NCI-H146 (cell line): ENCODE measurements around the gene RFX8.
"Not testable (repeated sequence)": the region's sequence is repeated elsewhere in the genome, so short reads cannot be mapped to it uniquely, and the experiment has no call there.

Source experiments
- DNase-seq: peaks from one replicate; lab custom pipeline; 2025; lab: John Stamatoyannopoulos, UW

Gene RFX8

DNA sequence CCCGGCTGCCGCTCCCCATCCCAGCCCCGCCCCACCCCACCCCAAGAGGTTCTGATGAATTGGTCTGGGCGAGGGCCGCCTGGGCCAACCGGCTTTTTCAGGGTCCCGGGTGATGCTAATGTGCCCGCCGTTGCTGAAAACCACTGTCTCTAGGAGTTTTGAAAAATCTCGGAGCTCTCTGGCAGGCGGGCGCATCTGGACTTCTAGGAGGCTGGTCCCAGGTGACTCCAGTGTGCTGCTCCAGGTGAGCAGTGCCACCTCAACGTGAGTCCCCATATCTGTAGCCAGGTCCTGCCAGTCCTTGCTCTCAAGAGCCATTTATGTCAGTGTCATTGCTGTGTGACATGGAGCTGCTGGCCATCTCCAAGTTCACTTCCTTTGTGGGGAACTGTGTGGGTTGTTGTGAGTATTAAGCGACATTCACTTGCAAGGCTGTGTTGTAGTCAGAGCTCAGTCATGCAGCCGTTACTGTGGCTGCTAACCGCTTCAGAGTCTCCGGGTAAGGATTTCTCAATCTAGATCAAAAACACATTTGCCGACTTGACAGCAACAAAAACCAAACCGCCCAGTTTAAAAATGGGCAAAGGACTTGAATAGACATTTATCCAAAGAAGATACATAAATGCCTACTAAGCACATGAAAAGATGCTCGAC is at the start of gene RFX8:
Gene RFX8 (minus strand): TSS at position 382 of the 654 bp plus-strand sequence. CDS start 8,264 bp downstream, outside the sequence.
- no peak for DNase-seq

DNA sequence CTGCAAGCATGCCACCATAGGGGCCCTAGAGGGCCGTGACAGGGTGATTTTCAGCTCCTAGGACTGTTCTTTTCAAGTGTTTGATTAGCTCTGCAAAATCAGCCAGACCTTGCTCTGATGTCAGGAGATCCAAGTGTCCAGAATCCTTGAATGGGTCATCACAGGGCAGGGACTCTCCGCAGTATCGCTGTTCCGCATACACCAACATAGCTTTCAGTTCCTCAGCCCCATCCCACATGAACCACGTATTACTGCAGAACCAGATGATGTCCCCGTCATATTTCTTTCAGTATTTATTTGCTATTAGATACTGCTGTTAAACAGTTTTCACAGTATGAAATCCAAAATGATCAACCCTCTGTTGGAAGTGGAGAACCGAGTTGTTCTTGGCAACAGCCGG is 46.6 kb upstream of the RFX8 start:
- DNase-seq, result no peak

DNA sequence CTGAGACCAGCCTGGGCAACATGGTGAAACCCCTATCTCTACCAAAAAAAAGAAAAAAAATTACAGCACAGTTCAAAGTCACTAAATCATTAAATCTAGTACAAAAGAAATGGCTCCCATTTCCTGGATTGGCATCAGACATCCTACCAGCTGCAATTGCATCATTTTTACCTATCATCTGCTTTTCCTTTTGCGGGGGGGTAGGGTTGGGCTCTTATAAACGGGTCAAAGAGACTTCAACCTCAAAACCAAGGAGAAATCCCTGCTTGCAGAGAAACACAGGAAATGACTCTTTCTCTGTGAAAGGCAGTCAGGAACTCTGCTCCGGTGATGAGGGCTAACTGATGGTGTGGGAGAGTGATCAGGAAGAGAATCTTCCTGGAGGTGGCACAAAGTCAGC is 45.3 kb upstream of the RFX8 start:
- no peak for DNase-seq

DNA sequence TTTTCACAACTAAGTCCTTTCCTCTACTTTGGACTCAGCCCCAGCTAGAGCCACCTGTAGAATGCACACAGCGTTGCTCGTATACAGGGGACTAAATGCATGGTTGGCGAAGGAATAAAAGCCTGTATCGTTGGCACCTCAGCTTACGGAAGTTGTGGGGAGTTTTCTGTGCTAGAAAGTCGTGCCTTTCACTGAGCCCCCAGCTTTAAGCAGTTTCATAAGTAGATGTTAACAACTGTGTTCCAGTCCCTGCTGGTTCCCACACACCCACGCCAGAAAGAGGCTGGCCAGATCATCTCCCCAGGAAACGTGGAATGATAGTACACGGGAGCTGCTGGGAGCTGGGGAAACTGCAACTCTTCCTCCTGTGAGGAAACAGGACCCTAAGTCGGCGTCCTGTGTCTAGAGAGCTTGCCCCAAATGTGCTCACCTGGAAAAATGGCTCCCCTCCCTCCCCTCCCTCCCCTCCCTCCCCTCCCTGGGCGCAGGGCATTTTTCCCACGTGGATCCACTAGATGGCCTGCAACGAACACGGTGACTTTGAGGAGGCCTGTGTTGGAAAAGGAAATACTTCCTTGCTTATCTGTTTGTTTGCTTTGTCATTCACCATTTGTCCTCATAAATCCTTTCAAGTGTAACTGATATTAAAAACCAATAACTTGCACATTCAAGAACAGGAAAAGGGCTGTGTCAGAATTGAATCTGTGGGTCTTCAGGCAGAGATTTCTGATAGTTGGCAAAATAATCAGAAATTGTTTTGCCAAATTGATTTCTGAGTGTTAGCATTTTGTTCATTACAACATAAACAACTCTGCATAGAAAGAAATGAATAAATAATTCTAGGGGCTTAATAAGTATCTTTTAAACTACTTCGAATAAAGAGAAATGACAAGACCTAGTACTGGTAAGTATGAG is 43.9 kb upstream of the RFX8 start:
- peak; percentile 1 for DNase-seq

DNA sequence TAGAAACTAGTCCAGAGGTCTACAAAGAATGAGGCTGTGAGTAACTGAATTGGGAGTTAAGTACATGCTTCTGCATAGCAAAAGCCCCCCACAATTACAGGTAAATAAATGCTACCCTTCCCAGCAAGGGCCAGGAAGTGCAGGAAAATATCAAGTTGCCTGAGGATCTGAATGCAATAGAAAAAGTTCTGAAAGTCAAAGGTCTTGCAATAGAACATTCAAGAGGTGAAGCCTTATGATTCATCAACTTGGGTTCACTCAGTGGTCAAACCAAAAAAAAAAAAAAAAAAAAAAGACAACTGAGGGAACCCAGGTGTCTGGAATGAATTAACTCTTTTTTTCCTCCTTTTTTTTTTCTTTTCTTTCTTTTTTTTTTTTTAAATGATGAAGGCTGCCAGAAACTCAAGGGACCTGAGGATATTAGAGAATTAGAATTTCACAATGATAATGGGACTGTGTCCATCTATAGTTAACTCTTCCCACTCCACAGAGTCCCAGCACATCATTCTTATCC is 42.9 kb upstream of the RFX8 start:
- no peak for DNase-seq

DNA sequence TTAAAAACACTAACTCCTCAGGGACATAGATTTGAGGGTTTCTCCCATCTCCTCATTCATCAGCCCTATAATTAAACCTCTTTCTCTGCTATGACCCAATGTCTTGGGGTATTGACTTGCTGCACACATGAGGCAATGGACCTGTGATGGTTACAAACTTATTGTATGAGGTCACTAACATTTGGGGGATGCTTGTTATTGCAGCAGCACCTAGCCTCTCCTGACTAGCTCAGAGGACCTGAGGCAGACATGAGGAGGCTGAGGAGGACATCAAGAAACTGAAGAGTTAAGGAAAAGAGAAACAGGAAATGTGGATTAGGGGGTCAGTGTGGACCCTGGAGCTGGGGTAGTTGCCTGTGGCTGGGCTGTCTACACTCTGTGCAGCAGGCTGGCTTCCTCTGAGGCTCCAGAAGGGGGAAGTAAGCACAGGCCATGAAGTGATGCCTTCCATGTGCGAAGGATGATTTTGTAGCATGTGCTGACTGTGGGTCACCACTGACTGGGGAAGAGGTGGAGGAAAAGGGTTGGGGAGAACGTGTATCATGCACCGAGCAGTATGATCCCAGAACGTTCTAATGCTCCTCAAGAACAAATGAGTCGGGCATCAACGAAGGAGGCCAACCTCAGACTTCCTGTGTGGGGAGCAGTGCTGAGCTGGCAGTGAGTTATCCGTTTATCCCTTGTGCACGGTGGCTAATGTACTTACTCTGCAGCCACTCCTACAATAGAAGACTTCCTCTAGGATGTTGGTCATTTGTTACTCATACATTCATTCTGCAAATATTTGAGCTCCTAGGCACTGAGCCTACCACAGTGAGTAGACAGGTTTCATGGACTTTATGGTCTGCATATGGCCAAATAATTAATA is 42.1 kb upstream of the RFX8 start:
- DNase-seq, result no peak

DNA sequence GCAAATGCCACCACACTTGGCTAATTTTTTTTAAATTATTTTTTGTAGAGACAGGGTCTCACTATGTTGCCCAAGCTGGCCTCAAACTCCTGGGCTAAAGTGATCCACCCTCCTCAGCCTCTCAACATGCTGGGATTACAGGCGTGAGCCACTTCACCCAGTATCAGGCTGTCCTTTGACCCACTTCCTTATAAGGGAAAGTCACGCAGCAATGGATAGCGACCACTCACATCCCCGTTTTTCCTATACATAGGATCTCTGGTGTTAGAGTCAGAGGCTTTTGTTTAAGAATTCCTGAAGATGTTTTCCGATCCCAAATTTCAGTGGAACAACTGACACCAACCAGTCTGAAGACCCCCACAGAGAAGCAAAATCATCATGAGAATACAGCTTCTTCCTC is 41.4 kb upstream of the RFX8 start:
- DNase-seq, result no peak

DNA sequence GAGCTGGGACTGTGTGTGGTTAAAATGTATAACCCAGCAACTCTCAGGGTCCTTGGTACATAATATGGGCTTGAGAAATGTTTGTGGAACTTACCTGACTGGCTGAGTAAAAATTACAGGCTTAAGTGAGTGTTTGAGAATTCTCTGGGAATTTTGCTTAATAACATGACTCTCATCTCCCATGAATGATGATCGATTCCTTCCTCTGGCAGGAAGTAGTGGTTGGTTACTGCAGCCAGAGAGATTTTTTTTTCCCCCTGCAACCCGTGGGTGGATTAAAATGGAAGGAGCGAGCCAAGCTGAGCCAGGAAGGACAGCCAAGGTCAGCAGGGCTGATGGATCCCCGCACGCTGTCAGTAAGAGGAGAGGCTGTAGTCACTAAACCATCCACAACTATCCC is 40.6 kb upstream of the RFX8 start:
- DNase-seq, result no peak

DNA sequence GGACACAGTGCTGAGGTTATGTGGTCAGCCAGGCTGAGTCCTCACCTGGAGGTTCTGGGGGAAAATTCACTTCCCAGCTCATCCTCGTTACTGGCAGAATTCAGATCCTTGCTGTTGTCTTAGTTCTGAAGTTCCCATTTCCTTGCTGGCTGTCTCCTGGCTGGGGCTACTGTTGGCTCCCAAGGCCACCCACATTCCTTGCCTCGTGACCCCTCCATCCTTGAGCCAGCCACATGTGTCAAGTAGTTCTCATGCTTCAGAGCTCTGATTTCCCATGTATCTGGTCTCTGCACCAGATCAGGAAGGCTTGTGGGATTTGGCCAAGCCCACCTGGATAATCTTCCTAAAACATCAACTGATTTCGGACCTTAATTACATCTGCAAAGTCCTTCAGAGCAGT is 38.1 kb upstream of the RFX8 start:
- no peak for DNase-seq

DNA sequence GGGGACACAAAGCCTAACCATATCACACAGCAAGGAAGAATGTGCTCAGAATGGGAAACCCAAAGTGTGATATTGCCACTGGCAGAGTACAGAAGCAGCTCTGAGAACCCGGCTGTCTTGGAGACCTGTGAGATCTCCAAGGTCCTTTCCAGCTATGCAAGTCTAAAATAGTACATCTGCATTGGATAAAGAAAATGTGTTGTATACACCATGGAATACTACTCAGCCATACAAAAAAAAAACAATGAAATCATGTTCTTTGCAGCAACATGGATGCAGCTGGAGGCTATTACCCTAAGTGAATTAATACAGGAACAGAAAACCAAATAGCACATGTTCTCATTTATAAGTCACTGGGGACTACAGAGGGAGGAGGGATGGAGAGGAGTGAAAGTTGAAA is 36.5 kb upstream of the RFX8 start:
- DNase-seq, result no peak

DNA sequence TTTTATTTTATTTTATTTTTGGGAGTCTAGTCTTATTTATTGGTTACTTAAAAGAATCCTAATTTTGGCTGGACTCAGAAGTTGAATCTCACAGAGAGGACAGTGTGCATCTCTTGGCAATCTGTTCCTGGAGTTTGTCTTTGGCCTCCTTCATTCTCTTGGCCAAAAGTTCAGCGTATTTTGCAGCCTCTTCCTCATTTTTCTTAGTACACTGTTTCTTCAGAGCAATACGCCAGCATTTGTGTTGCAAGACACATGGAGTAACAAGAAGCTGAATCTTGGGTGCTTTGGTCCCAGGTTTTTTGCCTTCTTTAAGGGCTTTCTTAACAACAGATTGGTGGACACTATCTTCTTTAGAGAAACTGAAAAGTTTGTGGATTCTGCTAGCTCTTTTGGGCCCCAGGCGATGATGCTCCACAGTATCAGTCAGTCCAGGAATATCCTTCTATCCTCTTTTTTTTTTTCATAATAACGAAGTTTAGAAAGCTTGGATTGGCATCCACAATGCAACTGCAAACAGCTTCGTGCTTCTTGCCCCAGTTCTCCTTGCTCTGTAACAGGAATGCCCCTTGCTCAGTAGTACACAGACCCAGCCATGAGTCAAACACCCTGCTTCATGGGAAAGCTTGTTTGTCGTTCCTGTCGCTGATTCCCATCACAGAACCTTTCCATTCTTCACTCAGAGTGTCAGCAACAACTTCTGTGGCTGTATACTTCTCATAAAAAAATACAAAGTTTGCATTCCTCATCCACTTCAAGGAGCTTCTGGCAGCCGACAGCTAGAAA is 34.8 kb upstream of the RFX8 start:
- no peak for DNase-seq

DNA sequence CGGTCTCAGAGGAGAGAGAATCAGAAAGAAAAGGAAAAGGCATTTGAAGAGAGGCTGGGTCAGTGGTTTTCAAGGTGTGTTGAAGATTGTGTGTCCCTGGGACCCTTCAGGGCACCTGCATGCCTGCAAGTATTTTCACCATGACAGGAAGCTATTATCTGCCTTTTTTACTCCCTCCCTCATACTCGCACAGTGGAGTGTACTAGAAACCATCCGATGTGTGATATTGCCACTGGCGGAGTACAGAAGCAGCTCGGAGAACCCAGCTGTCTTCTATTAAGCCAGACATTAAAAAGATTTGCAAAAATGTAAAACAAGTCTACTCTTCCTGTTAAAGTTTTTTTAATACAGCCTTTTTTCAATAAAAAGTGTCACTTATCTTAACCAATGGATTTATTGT is 33.7 kb upstream of the RFX8 start:
- no peak for DNase-seq

DNA sequence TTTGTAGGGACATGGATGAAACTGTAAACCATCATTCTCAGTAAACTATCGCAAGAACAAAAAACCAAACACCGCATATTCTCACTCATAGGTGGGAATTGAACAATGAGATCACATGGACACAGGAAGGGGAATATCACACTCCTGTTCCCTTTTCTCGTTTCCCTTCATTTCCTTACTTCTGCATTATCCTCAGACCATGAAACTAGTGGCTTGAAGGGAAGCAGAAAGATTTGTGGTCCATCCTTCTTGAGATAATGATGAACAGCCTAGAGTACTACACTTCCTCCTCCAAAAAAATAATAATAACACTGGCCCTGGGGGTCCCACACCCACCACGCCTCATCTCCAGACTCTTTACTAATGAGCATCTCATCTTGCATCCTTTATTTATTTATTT is 30.4 kb upstream of the RFX8 start:
- not testable (repeated sequence) for DNase-seq

DNA sequence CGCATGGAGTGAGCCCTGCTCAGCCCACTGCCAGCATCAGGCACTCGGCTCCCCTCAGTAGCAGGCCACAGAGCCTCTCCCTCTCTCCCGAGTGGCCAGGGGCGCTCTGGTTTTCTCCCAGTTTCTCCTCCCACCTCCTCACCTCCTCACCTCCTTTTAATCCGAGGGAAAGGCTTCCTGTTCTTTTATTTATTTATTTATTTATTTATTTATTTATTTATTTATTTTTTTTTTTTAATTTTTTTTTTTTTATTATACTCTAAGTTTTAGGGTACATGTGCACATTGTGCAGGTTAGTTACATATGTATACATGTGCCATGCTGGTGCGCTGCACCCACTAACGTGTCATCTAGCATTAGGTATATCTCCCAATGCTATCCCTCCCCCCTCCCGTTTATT is 29.8 kb upstream of the RFX8 start:
- not testable (repeated sequence) for DNase-seq

DNA sequence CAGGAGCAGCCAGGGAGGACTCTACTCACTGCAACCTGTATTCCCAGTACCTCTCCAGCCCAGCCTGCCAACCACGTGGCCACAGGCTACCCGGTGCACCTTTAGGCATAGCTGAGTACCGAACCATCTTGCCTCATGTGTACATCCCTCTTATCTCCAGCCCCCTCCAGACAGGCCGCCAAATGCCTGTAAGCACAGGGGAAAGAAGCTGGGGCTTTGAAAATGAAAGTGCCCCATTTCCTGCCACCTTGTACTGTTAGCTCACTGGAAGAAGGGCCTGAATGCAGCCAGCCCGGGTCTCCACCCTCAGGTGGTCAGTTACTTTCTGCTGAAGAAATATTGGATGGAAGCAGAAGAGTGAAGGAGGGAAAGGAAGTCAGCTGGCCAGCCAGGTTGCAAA is 27.2 kb upstream of the RFX8 start:
- DNase-seq, result no peak

DNA sequence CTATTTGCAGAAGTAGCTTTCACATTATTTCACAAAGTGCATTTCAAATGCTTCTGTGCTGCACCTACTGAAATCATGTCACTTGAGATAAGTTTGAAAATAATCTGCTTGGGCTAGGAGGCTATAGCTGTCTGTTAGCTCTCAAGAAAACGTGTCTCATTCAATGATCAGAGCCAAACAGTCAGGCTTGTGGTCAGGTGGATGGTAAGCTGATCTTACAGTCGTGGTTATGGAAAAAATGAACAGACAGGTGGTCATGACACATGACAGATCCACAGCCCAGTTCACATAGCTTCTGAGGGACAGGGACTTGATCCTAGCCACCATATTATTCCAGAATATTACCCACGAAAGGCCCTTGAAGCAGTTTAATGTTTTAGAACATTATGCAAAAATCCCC is 26.5 kb upstream of the RFX8 start:
- no peak for DNase-seq

DNA sequence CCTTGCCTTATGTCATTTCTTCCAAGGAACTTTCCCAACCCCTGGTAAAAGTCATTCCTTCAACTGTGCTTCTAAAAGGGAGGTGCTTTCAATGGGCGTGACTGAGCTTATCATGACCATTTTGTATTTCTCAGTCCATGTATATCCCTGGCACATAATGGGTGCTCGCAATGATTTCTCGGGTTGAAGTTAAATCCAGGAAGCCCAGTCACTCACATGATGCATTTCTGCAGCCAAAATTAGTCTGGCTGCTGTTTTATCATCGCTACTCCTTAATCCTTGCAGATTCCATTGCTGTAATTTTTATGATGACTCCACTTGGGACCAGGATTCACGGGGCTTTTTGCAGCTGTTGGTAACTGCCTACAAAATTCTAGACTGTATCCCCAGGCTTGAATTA is 25.9 kb upstream of the RFX8 start:
- no peak for DNase-seq

DNA sequence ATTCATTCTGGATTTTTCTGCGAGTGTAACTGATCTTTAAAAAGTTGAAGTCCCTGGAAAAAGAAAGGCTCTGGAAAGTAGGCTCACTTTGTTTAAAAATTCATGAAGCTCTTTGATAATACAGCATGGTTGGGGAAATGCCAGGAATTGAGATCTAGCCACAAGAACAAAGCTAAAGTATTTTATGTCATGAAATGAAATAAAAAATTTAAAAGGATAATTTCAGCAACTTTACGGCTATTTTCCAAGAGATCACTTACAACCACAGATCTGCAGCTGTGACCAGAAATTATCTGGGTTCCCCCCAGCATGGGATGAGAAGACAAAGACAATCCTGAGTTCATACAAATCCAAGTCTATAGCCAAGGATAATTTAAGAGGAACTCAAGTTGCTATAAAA is 25.3 kb upstream of the RFX8 start:
- no peak for DNase-seq

DNA sequence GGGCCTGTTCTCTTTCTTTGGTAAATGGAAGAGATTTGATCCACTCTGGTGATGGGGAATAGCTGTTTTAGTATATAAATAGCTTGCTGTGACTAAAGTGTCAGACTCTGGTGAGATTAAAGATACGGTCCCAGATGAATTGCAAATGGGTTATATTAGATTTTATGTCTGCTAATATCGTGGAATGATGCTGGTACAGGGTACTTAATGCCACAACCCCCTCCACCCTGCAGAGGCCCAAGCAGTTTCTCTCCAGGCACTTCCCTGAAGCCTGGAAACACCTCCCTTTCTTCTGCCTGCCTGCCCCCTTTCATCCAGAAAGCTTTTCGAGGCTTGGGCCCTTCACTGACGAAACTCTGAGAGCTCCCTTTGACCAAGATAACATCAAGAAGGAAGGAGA is 21.4 kb upstream of the RFX8 start:
- DNase-seq, result no peak

DNA sequence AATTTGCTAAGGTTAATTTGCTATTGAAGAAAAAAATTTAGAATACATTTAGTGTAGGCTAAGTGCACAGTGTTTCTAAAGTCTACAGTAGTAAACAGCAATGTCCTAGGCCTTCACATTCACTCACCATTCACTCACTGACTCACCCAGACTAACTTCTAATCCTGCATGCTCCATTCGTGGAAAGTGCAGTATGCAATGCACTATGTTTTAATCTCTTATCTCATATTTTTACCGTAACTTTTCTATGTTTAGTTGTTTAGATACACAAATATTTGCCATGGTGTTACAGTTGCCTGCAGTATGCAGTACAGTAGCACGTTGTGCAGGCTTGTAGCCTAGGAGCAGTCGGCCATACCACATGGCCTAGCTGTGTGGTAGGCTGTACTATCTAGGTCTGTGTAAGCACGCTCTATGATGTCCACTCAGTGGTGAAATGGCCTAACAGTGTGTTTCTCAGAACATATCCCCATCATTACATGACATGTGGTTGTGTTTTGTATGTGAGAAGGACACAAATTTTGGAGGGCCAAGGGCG is 18.1 kb upstream of the RFX8 start:
- no peak for DNase-seq

DNA sequence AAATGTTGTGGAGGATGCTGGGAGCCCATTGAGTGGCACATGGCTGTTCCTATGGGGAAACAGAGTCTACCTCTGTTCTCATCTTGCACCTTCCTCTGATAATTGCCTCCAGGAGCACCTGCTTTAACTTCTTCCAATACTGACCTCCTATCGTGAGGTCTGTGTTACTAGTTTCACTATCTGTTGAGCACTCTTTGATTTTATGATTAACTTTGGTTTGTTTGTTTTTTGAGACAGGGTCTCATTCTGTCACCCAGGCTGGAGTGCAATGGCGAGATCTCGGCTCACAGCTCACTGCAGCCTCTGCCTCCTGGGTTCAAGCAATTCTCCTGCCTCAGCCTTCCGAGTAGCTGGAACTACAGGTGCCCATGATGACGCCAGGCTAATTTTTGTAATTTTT is 12.1 kb upstream of the RFX8 start:
- DNase-seq, result no peak
